GM19463 (cell line): ENCODE measurements around the gene KCNA2.

Experiments
- ATAC-seq: cut with Tn5 transposase; IDR thresholded peaks from one replicate; pipeline ENCODE4 v1.9.1; 2021; ENCODE audit warnings: mild to moderate bottlenecking, moderate library complexity; ENCODE audit not compliant: unreplicated experiment

KCNA2 gene

DNA sequence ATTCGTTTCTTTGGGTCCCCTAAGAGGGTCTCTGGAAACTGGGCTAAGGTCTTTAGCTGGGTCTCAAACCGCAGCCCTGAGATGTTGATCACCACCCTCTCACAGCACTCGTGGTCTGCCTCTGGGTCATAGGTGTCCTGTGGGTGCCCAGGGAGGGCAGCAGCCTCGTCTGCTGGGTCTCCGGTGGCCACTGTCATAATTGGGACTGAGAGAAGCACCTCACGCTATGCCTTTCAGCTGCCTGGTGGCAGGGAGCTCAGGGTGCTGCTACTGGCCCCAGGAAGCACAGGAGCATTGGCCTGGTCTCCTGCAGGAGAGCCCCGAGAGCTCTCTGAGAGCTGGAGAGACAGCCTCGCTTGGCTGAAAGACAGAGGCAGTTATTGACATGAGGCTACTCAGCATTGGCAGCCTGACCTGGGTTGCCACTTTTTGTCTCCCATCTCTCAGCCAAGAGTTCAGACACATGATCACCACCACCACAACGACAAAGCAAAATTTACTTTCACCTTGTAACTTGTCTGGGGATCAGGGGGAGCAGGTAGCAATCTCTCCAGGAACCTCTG is 1.5 kb downstream of the KCNA2 start:
- no peak for ATAC-seq

DNA sequence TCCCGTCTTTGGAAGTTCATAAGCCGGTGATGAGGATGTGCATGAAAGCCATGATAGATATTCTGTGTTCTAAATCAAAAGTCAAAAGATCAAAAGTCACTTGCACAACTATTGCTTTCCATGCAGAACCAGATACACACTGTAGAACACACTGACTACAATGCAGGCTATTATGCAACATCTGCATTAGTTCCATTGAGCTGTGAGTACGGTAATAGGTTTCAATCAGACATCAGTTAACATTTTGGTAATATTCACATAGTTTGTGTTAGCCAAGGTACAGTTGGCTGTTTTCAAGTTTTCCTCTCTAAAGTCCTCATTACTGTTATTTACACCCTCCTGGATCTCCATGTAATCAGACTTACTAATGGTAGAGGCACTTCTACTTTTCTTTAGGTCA is 3.1 kb downstream of the KCNA2 start:
- ATAC-seq, result no peak

DNA sequence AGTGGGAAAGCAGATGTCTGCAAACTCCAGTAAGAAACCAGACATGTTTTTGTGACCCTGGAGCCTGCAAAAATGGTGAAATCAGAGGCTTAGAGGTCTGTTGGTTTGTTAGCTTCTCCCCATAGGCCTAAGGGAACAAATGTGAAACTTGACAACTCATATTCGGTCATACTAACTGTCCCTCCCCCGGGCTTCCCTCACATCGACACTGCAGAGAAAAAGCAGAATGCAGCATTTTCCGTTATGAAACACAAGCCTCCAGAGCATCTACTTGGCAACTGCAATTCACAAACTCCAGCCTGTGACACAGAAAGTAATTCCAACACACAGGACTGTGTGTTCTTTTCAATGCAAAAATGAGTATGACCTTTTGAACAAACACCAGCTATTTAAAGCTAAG is 3.7 kb downstream of the KCNA2 start:
- ATAC-seq, result no peak

DNA sequence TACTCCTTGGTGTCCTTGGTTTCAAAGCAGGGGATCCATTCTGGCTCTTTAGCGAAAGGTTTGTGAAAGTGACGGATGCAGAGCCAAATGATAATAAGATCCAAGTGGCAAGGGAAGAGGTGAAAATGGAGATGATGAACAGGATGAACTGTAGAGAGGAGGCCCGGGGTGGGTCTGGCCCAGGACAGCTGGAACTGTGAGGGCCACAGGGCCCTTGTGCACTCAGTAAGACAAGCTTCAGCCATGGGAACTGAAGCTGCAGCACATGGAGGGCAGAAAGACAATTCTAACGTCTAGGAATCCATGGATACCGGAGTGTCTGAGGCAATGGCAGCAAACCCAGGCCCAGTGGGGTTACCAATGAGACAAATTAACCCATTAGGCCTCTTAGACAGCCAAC is 4.8 kb downstream of the KCNA2 start:
- no peak for ATAC-seq

DNA sequence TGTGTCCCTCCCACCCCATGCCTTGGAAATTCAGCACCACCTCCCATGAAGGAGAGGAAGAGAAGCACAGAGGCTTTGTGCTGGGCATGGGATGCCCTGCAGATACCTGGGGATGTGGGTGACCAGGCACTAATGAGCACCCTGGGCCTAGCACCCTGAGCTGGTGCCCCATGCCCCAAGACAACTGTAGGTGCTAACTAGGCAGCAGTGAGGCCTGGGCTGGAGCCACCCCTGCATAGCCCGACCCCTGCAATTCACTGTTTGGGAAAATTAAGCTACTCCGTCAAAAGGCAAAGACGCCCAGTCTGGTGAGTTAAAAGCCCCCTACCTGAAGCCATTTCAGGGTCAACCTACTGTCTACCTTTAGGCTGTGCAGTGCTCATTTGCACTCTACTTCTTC is 5.4 kb downstream of the KCNA2 start:
- ATAC-seq, result no peak

DNA sequence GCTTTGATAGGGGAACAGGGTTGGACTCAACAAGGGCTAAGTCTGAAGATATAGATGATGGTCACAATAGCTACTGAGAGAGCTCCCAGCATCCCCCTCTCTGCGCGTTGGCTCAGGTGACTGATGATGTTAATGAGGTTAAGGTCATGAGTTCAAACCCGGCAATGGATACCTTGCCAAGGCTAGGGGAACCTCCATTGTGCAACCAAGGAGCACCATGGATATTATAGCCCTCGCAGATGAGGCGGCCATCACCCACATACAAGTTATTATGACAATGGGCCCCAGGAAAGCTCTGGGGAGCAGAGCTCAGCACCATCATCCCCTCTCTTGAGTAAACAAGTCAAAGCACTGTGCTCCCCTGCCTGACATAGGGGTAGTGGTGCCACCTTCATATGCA is 8.2 kb downstream of the KCNA2 start:
- ATAC-seq, result no peak

DNA sequence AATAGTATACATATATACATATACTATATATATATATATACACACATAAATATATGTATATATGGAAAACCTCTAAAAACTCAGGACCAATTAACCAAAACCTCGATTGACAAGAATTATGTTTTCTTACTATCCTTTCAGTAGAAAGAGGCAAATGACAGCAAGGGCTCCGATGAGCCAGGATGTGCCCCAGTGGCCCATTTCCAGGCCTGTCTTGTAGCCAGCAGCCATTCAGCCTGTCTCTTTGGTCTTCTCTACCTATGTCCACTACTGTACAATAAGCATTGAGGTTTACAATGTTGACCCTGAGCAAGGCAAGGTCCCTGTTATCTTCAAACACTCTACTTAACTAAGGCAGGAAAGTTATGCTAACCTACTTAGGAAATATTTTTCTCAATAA is 9.8 kb downstream of the KCNA2 start:
- no peak for ATAC-seq

DNA sequence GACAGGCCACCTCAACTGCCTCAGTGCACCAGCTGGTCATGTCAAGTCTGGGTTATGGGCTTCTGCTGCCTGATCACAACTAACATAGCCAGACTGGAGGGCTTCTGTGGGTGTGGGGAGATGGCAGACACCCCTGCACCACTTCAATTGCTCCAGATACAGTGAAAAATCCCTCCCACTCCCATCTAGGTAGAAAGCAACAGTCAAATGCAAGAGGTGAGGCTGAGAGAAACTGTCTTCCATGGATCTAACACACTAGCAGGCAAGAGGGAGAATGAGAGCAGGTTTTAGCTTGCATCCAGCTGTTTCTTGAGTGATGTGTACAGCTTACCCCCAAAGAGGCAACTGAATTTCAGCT is 10.8 kb downstream of the KCNA2 start:
- ATAC-seq, result no peak

DNA sequence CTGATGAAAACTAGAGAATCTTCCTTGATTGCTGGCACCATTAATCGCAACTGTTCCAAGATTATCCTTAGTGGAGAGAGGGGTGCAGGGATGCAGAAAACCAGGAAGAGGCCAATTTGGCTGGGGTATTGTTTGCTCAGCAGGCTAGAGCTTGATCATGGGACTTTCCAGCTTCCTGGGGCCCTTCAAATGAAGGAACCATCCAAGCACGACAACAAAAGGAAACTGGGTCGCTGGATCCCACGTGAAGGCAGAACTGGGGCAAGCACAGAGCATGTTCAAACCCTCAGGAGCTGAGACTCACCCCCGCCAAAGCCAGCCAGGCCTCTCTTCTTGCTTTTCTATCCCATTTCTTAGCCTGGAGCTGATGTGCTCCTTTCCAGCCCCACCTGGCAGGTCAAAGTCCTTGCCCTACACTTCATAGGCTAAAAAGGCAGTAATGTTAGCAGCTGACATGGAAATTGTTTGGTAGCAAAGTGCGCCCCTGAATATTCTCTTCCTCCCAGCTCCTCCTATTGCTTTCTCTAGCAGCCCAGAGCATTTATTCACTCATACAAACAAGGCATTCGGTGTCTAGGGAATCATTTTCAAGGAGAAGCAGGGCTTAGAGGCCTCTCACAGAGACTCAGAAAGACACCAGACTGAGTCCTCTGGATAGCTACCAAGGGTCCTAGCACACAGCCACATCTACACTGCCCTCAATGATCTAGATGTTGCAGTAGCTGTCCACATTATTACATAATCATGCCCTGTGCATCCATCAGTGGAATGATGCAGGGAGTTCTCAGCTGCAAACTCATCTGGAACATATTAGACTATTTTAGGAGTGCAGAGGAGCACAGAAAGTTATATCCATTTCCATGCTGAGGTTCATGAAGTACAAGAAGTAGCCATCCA is 11.5 kb downstream of the KCNA2 start:
- no peak for ATAC-seq

DNA sequence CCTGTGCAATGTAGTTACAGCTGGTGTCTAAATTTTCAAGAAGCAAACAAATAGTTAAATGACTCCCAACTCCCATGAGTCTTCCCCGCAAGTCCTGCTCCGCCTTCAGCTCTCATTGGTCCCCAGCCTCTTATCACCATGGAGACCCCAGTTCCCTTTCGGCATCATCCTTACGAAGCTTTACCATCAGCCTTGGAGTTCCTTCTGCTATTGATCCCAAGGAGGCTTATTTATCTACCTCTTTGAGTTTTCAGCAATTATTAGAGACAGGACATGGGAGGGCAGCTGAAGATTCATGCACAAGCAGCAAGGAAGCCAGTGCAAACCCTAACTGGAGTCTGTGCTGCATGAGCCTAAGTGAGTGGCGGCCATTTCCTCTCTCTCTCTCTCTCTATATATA is 12.3 kb downstream of the KCNA2 start:
- no peak for ATAC-seq

DNA sequence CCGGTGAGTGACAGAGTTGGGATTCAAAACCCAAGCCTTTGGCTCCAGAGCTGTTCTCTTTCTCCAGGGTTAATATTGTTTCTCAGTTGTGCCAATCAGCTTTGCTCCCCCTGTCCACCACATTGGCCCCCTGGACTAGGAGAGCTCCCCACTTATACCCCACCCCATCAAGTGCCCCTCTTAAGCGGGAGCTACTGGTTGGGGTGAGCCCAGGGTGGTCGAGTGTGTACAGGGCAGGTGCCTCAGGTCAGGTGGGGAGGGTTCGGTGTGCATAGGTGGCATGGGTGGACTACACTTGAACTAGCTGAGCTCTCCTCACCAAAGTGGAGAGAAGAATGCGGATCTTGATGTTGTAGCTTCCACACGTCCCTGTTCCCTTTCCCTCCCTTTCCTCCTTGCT is 14.2 kb downstream of the KCNA2 start:
- no peak for ATAC-seq

DNA sequence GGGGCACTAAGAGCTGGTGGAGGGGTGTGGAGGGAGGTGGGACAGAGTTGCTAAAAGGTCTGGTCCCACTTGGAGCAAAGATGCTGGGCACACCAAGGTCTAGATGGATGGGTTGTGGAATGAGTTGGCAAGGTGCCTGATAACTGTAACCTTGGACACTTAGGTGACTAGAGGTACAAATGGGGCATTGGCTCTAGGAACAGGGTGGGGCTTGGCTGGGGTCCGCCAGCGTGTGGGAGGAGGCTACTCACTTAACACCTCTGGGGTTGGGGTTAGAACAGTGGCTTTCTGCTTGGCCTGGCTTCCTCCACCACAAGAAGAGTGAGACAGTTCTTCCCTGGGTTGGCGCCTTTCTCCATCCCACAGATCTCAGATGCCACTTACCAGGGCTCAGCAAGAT is 17.2 kb downstream of the KCNA2 start:
- no peak for ATAC-seq

DNA sequence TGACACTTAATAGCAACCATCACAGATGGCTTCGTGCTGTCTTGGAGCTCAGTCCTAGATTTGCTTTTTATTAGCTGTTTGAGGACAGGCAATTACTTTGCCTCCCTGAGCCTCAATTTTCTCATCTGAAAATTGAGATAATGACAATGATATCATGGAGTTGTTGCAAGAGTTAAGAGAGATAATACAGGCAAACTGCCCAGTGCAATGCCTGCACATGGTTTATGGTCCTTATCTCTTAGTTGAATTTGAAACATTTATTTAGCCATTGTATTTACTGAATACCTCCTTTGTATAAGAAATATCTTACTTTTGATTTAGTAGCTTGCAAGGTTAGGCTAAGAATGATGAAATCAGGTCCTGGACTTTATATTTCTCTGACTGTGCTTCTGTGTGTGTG is 17.7 kb downstream of the KCNA2 start:
- ATAC-seq, result no peak

DNA sequence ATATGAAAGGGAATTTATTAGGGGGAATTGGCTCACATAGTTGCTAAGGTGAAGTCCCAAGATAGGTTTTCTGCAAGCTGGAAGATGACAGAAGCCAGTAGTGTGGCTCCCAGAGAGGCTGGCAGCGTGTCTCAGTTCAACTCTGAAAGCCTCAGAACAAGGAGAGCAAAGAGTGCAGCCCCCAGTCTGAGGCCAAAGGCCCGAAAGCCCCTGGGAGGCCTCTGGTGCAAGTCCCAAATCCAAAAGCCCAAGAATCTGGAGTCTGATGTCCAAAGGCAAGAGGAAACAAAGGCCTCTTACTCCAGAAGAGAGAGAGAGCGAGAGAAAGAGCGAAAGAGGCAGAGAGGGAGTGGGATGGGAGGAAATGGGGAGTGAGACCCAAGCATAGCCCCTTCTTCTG is 18.3 kb downstream of the KCNA2 start:
- no peak for ATAC-seq

DNA sequence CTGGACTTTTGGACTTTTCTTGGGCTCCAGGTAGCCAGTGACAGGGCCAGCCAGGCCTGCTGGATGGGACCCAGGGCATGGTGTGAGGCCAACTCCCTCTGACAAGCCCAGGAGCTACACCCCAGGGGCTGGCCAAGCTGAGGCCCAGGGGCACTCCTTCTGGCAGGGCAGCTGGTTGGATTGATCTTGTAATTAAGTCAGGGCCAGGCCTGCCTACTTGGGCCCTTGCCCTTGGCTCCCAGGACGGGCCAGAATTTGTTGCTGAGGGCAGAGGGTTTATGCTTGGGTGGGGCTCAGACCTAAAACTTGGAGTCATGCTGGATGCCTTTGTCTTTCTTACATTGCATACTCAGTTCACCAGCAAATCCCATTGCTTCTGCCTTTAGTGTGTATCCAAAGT is 20.7 kb downstream of the KCNA2 start:
- ATAC-seq, result no peak

DNA sequence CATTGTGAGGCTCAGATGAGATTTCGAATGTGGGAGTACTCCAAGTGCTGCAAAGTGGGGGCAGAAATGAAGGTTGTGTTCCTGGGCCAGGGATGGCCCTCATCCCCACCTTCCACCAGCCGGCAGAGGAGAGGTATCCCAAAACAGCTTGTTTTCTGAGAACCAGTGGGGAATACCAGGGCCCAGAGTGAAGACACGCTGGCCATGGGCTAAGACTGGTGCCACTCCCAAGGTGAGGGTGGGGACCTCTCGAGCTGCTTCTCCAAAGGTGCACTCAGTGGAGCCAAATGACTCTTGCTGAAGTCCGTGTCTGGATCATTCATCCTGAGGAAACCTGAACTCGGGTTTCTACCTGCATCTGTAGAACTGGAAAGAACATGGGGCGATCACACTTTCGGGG is 22.1 kb downstream of the KCNA2 start:
- no peak for ATAC-seq

DNA sequence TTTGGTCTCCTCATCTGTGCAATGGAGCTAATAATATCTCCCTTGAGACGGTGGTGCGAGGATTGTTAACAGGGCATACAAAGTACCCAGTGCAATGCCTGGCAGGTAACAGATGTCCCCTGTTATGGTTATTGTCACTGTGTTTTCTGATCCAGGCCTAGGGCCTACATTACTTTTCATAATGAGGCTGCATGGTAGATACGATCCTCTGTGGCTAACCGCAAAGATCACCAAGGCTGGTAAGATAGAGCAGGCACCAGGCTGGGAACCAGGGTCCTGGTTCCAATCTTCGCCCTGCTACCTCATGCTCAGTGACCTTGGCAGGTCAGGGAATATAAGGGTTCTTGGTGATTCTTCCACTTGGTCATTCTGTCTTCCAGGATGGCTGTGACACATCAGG is 22.7 kb downstream of the KCNA2 start:
- ATAC-seq, result no peak

DNA sequence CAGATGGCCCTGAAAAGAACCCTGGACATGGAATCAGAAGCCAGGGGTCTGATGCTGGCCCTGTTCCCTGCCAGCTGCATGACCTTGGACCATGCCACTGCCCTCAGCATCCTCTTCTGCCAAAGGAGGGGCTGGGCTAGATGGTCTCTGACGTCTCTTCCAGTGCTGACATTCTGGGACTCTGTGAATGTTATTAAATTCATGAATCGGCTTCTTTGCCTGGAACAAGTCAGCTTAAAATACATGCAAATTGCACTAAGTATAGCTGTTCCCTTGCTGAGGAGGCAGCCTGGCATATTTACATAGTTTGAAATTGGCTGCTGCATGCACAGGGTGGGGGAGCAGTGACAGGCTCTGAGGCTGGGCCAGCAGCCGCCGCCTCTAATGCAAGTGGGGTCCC is 23.8 kb downstream of the KCNA2 start:
- ATAC-seq, result no peak

DNA sequence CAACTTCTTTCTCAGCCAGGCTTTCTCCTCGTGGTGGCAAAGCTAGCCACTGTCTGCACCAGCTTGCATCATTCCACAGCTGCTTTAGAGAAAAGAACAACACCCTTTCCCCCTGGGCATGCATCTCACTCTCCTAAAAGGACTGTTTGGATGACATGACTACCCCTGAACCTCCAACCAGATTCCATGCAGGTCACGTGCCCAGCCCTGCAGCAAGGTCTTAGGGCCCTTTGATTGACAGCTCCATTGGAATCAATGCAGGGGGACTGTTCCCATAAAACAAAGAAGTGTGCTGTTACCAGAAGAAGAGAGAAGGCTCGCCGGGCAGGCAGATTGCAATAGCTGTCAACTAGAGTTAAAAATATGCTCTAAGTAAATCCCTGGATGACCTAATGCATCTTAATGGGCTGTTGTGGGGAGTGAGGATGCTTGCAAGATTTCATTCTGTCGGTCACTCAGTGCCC is 24.4 kb downstream of the KCNA2 start:
- ATAC-seq, result no peak

DNA sequence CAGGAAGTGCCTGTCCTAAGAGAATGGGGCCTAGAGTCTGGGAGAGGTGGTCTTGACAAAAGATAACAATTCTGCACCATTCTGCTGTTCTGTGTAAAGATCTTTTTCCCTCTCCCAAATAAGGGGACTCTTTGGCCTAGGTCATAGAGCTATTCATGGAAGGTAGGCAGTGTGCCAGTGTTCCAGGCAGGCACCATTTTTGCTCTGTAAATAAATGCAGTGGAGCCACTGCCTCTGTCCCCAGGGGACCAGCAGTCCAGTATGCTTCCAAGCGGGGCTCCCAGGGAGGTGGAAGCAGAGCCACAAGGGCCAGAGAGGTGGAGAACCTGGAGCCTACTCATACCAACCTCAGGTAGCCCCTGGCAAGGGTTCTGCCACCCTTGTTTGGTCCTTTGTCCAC is 25.9 kb downstream of the KCNA2 start:
- no peak for ATAC-seq

DNA sequence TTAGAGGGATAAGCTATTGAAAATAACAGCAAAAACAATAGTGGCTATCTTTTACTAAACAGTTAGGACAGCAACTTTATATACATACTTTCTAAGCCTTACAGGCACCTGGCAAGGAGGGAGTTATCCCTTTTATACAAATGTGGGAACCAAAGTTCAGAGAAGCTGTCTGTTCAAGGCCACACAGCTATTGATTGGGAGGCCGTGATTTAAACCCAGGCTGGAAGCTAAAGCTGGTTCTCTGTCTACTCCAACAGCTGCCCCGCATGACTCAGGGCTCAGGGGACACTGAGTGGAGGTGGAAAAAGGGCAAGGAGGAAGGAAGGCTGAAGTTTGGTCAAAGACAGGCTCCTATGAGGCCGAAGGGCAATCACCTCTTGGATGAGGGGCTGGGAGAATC is 26.7 kb downstream of the KCNA2 start:
- ATAC-seq, result no peak

DNA sequence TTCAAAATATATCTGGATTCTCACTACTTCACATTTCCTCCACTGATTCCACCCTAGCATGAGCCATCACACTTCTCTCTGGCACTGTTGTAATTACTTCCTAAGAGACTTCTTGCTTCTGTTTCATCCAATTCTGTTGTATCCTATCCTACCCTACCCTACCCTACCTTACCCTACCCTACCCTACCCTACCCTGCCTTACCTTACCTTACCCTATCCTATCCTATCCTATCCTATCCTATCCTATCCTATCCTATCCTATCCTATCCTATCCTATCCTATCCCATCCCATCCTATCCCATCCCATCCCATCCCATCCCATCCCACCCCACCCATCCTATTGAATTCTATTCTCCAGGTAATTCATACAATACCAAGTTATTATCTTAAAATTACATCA is 29.7 kb downstream of the KCNA2 start:
- ATAC-seq, result no peak

DNA sequence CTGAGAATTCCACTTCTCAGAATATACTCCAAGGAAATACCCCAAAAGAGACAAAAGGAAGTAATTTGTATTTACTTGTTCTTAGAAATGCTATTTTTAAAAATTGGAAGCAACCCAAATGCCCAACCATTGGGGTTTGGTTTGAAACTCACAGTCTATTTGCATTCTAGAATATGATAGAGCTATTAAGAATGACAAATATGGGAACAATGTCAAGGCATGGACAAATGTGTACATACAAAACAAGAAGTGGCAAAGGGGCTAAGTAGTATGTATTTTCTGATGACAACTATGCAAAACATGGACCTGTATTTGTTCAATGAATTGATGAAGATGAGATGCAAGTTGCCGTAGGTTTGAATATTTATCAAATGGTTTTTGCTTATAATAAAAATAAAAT is 32.8 kb downstream of the KCNA2 start:
- no peak for ATAC-seq
